ENCODE measurements around the gene DSCAM.

GRCh38 chr21:40813918-40814317, 33.0 kb downstream of the DSCAM start:
- no peak for TF ChIP-seq CTCF (IDR thresholded peaks at IDR 0.05; ENCODE audit: insufficient read depth, low read length)
- TF ChIP-seq POLR2AphosphoS5 (IDR thresholded peaks at IDR 0.05; ENCODE audit: low read depth), result no peak
- no peak for TF ChIP-seq REST (IDR thresholded peaks at IDR 0.05; ENCODE audit: insufficient replicate concordance, low read depth)
- TF ChIP-seq GABPA (IDR thresholded peaks at IDR 0.05; ENCODE audit: low read depth), result no peak
